Astrocyte (in vitro differentiated cells and primary cell): ENCODE results near the gene CYGB. TPM values are rescaled to one million over a fixed set of nuclear protein-coding genes. Genes with fewer than 3 reads are reported as not detected.

Experiments used
- DNase-seq: peaks from one replicate; pipeline ENCODE4 v3.0.0-alpha.2; 2010; ENCODE audit warnings: low read depth
- FAIRE-seq: peaks from 2 replicates; lab custom pipeline; 2011; peaks lifted over from hg19 to GRCh38; lab: Jason Lieb, UNC
- H2AFZ ChIP-seq: 2 replicates; pipeline ENCODE4 v1.6.0; 2012; ENCODE audit warnings: low read depth, low read length, inconsistent platforms
- H3K27ac ChIP-seq: 2 replicates; pipeline ENCODE4 v1.5.1; 2011; ENCODE audit warnings: low read depth, low read length, inconsistent platforms
- H3K27me3 ChIP-seq: 2 replicates; pipeline ENCODE4 v1.6.0; 2011; ENCODE audit warnings: low read length, inconsistent platforms; ENCODE audit not compliant: insufficient read depth
- H3K36me3 ChIP-seq: 2 replicates; pipeline ENCODE4 v1.5.1; 2011; ENCODE audit warnings: low read length, inconsistent platforms; ENCODE audit not compliant: insufficient read depth
- H3K4me1 ChIP-seq: 2 replicates; pipeline ENCODE4 v1.5.1; 2011; ENCODE audit warnings: low read length, inconsistent platforms; ENCODE audit not compliant: insufficient read depth
- H3K4me2 ChIP-seq: 2 replicates; pipeline ENCODE4 v1.6.0; 2012; ENCODE audit warnings: low read length, inconsistent platforms
- H3K4me3 ChIP-seq: 2 replicates; pipeline ENCODE4 v1.5.1; 2011; ENCODE audit warnings: low read depth, mild to moderate bottlenecking, low read length, inconsistent platforms; ENCODE audit not compliant: insufficient read depth
- H3K79me2 ChIP-seq: 2 replicates; pipeline ENCODE4 v1.6.0; 2012; ENCODE audit warnings: mild to moderate bottlenecking, low read length, inconsistent platforms; ENCODE audit not compliant: insufficient read depth
- H3K9ac ChIP-seq: 2 replicates; pipeline ENCODE4 v1.6.0; 2012; ENCODE audit warnings: mild to moderate bottlenecking, low read length, inconsistent platforms
- H3K9me3 ChIP-seq: 2 replicates; pipeline ENCODE4 v1.5.1; 2012; ENCODE audit warnings: low read depth, mild to moderate bottlenecking, low read length, inconsistent platforms; ENCODE audit not compliant: insufficient read depth
- H4K20me1 ChIP-seq: 2 replicates; pipeline ENCODE4 v1.6.0; 2012; ENCODE audit warnings: low read length, inconsistent platforms; ENCODE audit not compliant: insufficient read depth
- H3K27ac Mint-ChIP-seq: one replicate; pipeline ENCODE4 v1.8.0; 2021; ENCODE audit warnings: mild to moderate bottlenecking, mixed read lengths; ENCODE audit not compliant: unreplicated experiment
- H3K27me3 Mint-ChIP-seq: one replicate; pipeline ENCODE4 v1.8.0; 2021; ENCODE audit warnings: low read depth, mixed read lengths; ENCODE audit not compliant: unreplicated experiment
- H3K36me3 Mint-ChIP-seq: one replicate; pipeline ENCODE4 v1.8.0; 2021; ENCODE audit warnings: low read depth, mixed read lengths; ENCODE audit not compliant: unreplicated experiment
- H3K4me1 Mint-ChIP-seq: one replicate; pipeline ENCODE4 v1.8.0; 2021; ENCODE audit warnings: low read depth, mixed read lengths; ENCODE audit not compliant: unreplicated experiment
- H3K4me3 Mint-ChIP-seq: one replicate; pipeline ENCODE4 v1.8.0; 2021; ENCODE audit warnings: mild to moderate bottlenecking, moderate library complexity, mixed read lengths; ENCODE audit not compliant: unreplicated experiment
- H3K9me3 Mint-ChIP-seq: one replicate; pipeline ENCODE4 v1.8.0; 2021; ENCODE audit warnings: mild to moderate bottlenecking, mixed read lengths; ENCODE audit not compliant: unreplicated experiment
- CTCF ChIP-seq: IDR thresholded peaks from 2 replicates; pipeline ENCODE4 v1.5.1; 2011; ENCODE audit warnings: low read depth, mild to moderate bottlenecking, inconsistent platforms, low read length, moderate library complexity; ENCODE audit not compliant: insufficient read depth
- EZH2 ChIP-seq: IDR thresholded peaks from 2 replicates; pipeline ENCODE4 v1.6.1; 2012; ENCODE audit warnings: mild to moderate bottlenecking, low read length, inconsistent platforms; ENCODE audit not compliant: insufficient read depth
- total RNA-seq: library from RNA; stranded (reverse); gene quantifications from 2 replicates; pipeline ENCODE4 v1.2.1, GENCODE V29; 2021

CYGB gene
- total RNA-seq, 1 donor from 2014 or later: 29.2 TPM

- peaks cover 32% of the 10 kb centered on the region for H4K20me1 ChIP-seq
- Mint-ChIP-seq H3K27me3 (peaks cover 5% of the 10 kb centered on the region), H3K4me3 (no peak overlapping the region), H3K36me3 (peaks cover 11% of the 10 kb centered on the region), H3K4me1 (peaks cover 6% of the 10 kb centered on the region), H3K9me3 (no peaks in the 10 kb centered on the region), H3K27ac (no peak overlapping the region)
- no peak for DNase-seq
- peaks cover 5% of the 10 kb centered on the region for H3K36me3 ChIP-seq
- H3K9me3 ChIP-seq: no peaks in the 10 kb centered on the region
- H3K9ac ChIP-seq: no peak overlapping the region
- FAIRE-seq: no peak
- no peak overlapping the region for H3K27ac ChIP-seq
- H2AFZ ChIP-seq: no peak overlapping the region
- no peak overlapping the region for H3K4me2 ChIP-seq
- peaks cover 3% of the 10 kb centered on the region for H3K79me2 ChIP-seq
- H3K4me1 ChIP-seq: peaks cover 4% of the 10 kb centered on the region
- H3K27me3 ChIP-seq: no peaks in the 10 kb centered on the region
- H3K4me3 ChIP-seq: no peak overlapping the region
- TF ChIP-seq EZH2: no peak
- TF ChIP-seq CTCF: no peak
Observed at GRCh38 chr17:76570457-76570856, 32.9 kb upstream of the CYGB start.

GRCh38 chr17:76569607-76570279, 32.2 kb upstream of the CYGB start:
- no peak overlapping the region for H3K4me3 ChIP-seq
- FAIRE-seq (no peak), DNase-seq (no peak)
- peak overlapping the region; percentile 18 for H2AFZ ChIP-seq
- Mint-ChIP-seq H3K36me3 (peaks cover 14% of the 10 kb centered on the region), H3K4me1 (peaks cover 11% of the 10 kb centered on the region), H3K4me3 (no peak overlapping the region), H3K27me3 (peaks cover 2% of the 10 kb centered on the region), H3K9me3 (no peaks in the 10 kb centered on the region), H3K27ac (no peak overlapping the region)
- H3K9ac ChIP-seq: no peak overlapping the region
- TF ChIP-seq EZH2 (no peak), CTCF (no peak)
- peaks cover 11% of the 10 kb centered on the region for H3K36me3 ChIP-seq
- H3K79me2 ChIP-seq: peaks cover 4% of the 10 kb centered on the region
- peaks cover 40% of the 10 kb centered on the region for H4K20me1 ChIP-seq
- H3K27me3 ChIP-seq: no peaks in the 10 kb centered on the region
- peaks cover 4% of the 10 kb centered on the region for H3K4me1 ChIP-seq
- no peak overlapping the region for H3K27ac ChIP-seq
- peak overlapping the region; percentile 19 for H3K4me2 ChIP-seq
- no peaks in the 10 kb centered on the region for H3K9me3 ChIP-seq

- Mint-ChIP-seq H3K36me3 (peaks cover 14% of the 10 kb centered on the region), H3K27ac (no peak overlapping the region)
Observed at GRCh38 chr17:76568811-76569221, 31.3 kb upstream of the CYGB start.

More at GRCh38 chr17:76568811-76569221, 31.3 kb upstream of the CYGB start:
- Histone ChIP-seq H3K4me1 (peaks cover 4% of the 10 kb centered on the region), H3K4me2 (no peak overlapping the region), H3K9me3 (no peaks in the 10 kb centered on the region), H4K20me1 (peaks cover 42% of the 10 kb centered on the region), H3K9ac (no peak overlapping the region), H3K4me3 (no peak overlapping the region), H3K27me3 (no peaks in the 10 kb centered on the region), H2AFZ (no peak overlapping the region), H3K36me3 (peaks cover 15% of the 10 kb centered on the region), H3K27ac (no peak overlapping the region), H3K79me2 (peaks cover 7% of the 10 kb centered on the region)
- no peak for FAIRE-seq
- H3K4me3 Mint-ChIP-seq: no peak overlapping the region
- TF ChIP-seq CTCF (no peak), EZH2 (no peak)
- peaks cover 11% of the 10 kb centered on the region for H3K4me1 Mint-ChIP-seq
- no peaks in the 10 kb centered on the region for H3K9me3 Mint-ChIP-seq
- no peak for DNase-seq
- peaks cover 2% of the 10 kb centered on the region for H3K27me3 Mint-ChIP-seq
